Effector memory CD4-positive, alpha-beta T cell (primary cell): ENCODE measurements around the gene KRT7.

Experiments
- DNase-seq, 3 donors: peaks; one replicate each; pipeline ENCODE4 v3.0.0-alpha.2; 2020
- H3K27ac ChIP-seq: 2 replicates; pipeline ENCODE4 v1.7.0; 2013; ENCODE audit warnings: mild to moderate bottlenecking, low read length, moderate library complexity; ENCODE audit not compliant: insufficient read depth, poor library complexity, severe bottlenecking
- H3K27me3 ChIP-seq: replicated peaks from 2 replicates; pipeline ENCODE4 v1.7.0; 2013; ENCODE audit warnings: mild to moderate bottlenecking, low read length; ENCODE audit not compliant: insufficient read depth, control insufficient read depth, poor library complexity, severe bottlenecking
- H3K36me3 ChIP-seq: 2 replicates; pipeline ENCODE4 v1.7.0; 2013; ENCODE audit warnings: mild to moderate bottlenecking, low read length, moderate library complexity; ENCODE audit not compliant: control insufficient read depth, insufficient read depth
- H3K4me1 ChIP-seq: 2 replicates; pipeline ENCODE4 v1.7.0; 2013; ENCODE audit warnings: low read length, mild to moderate bottlenecking; ENCODE audit not compliant: control insufficient read depth, insufficient read depth, poor library complexity, severe bottlenecking
- H3K4me3 ChIP-seq: 2 replicates; pipeline ENCODE4 v1.7.0; 2013; ENCODE audit warnings: low read length, low read depth, mild to moderate bottlenecking; ENCODE audit not compliant: insufficient read depth, poor library complexity, severe bottlenecking
- H3K9me3 ChIP-seq: 2 replicates; pipeline ENCODE4 v1.7.0; 2013; ENCODE audit warnings: mild to moderate bottlenecking, low read length, moderate library complexity; ENCODE audit not compliant: control insufficient read depth

KRT7 gene

DNA sequence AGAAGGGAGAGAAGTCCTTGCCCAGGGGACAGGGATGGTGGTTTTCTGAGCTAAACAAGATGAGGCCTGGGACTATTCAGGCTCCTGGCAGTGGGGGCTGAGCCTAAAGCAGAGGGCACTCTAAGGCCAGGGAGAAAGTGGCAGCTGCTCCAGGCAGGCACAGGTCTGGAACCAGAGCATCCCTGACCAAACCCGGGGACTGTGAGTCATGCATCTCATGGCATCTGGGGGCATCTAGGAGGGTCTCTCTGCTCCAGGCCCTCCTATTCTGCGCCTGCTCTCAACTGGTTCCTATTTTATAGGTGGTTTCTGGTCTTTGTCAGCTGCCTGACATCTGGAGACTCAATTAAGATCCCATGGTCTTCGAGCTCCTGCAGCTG, 11.6 kb downstream of the KRT7 start:
- H3K9me3 ChIP-seq: no peaks in the 10 kb centered on the region
- no peak for DNase-seq
- no peaks in the 10 kb centered on the region for H3K36me3 ChIP-seq
- H3K27me3 ChIP-seq: no peaks in the 10 kb centered on the region
- H3K4me1 ChIP-seq: peaks cover 14% of the 10 kb centered on the region
- H3K4me3 ChIP-seq: no peak overlapping the region
- H3K27ac ChIP-seq: peak overlapping the region; percentile 49

DNA sequence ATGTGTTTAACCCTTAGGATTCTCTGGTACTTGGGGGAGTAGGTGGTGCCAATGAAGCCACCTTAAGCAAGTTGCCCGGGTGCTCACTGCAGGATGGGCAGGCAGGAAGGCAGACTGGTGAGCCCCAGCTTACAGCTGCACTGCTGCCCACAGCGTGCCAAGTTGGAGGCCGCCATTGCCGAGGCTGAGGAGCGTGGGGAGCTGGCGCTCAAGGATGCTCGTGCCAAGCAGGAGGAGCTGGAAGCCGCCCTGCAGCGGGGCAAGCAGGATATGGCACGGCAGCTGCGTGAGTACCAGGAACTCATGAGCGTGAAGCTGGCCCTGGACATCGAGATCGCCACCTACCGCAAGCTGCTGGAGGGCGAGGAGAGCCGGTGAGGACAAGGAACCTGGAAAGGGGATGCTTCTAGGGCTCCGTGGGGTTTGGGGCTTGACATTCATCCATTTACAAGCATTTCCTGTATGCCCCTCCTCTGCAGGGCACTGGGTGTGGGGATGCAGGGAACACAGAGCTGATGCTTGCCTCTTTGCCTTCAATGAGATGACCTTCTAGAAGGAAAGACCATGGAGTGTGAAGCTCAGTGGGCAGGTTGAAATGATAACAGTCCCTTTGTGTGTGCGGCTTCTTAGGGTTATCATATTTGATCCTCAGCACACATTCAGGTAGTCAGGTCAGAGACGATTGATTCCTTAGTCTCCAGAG, 12.4 kb downstream of the KRT7 start:
- Histone ChIP-seq H3K4me3 (no peak overlapping the region), H3K36me3 (no peaks in the 10 kb centered on the region), H3K4me1 (peaks cover 14% of the 10 kb centered on the region), H3K27ac (no peak overlapping the region), H3K27me3 (no peaks in the 10 kb centered on the region), H3K9me3 (no peaks in the 10 kb centered on the region)
- no peak for DNase-seq

GRCh38 chr12:52245962-52246569, 13.0 kb downstream of the KRT7 start:
- Histone ChIP-seq H3K36me3 (no peaks in the 10 kb centered on the region), H3K27ac (no peak overlapping the region), H3K9me3 (no peaks in the 10 kb centered on the region), H3K4me3 (no peak overlapping the region), H3K4me1 (peaks cover 14% of the 10 kb centered on the region), H3K27me3 (no peaks in the 10 kb centered on the region)
- DNase-seq: no peak

DNA sequence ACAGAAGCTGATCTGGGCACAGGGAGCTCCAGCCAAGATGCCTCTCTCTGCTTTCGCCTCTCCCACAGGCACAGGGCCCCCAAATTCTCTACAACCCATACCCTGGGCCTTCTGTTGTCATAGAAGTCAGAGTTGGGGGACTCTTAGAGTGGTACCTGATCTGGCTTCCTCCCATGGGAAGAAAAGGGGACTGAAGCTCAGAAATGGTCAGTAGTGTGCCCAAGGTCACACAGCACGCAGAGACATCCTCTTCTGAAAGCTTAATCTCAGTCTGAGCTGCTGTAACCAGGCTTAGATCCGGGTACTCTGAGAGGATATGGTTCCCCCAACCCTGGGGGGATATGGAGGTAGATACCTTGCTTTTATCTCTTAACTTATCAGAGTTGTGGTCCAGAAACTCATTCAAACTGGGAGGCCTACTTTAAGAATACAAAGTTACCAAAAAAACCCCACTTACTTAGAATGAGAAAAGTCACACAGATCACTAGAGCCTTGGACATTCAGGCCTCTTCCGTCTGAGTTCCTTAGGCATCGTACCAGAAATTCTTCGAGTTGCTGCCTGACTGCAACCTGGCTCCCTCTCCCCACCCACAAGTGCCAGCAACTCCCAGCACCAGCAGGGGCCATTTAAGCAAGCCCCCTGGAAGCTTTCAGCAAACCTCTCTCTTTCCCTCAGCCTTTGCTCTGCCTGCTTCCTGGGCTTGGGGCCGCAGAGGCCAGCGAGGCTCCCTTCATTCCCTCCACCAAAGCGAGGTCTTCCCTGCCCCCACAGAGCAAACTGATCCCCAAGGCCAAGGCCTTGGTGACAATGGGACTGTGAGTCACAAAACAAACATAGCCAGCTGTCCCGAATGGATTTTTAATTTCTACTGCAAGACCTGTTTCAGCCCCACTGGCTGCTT, 13.9 kb downstream of the KRT7 start:
- Histone ChIP-seq H3K9me3 (no peaks in the 10 kb centered on the region), H3K36me3 (no peaks in the 10 kb centered on the region), H3K4me3 (no peak overlapping the region), H3K4me1 (peaks cover 14% of the 10 kb centered on the region), H3K27me3 (no peaks in the 10 kb centered on the region), H3K27ac (no peak overlapping the region)
- no peak for DNase-seq

GRCh38 chr12:52247622-52248540, 14.8 kb downstream of the KRT7 start:
- Histone ChIP-seq H3K4me3 (no peak overlapping the region), H3K36me3 (no peaks in the 10 kb centered on the region), H3K27ac (no peak overlapping the region), H3K27me3 (no peaks in the 10 kb centered on the region), H3K9me3 (no peaks in the 10 kb centered on the region), H3K4me1 (peaks cover 14% of the 10 kb centered on the region)
- DNase-seq: no peak

DNA sequence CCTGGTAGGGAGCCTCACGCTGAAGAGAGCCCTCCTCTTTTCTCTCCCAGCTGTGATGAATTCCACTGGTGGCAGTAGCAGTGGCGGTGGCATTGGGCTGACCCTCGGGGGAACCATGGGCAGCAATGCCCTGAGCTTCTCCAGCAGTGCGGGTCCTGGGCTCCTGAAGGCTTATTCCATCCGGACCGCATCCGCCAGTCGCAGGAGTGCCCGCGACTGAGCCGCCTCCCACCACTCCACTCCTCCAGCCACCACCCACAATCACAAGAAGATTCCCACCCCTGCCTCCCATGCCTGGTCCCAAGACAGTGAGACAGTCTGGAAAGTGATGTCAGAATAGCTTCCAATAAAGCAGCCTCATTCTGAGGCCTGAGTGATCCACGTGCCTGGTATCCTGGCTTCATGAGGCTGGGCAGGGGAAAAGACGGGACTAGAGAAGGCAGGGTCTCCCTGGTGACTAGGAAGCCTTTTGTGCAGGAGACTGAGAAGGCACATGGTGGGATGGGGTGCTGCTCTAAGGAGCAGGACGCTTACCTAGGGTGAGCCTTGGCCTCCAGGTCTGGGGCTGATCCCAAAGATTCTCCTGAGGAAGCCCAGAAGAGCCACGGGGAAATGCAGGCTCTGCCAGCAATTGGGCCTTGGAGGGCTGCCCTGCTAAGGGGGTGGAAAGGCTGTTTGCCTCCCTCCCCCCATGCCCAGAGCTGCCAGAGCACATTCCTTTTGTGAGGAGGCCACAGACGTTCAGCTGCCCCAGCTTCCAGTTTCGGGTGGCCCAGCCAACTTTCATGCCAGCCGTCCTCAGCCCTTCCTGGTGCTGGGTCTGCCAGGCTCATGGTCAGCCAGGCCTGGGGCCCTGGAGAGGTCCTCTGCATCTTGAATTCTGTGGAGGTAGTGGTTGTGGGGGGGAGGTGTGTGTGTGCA, 15.8 kb downstream of the KRT7 start:
- H3K27me3 ChIP-seq: no peaks in the 10 kb centered on the region
- DNase-seq: no peak
- no peaks in the 10 kb centered on the region for H3K36me3 ChIP-seq
- H3K4me3 ChIP-seq: no peak overlapping the region
- no peak overlapping the region for H3K27ac ChIP-seq
- H3K9me3 ChIP-seq: no peaks in the 10 kb centered on the region
- peaks cover 8% of the 10 kb centered on the region for H3K4me1 ChIP-seq

DNA sequence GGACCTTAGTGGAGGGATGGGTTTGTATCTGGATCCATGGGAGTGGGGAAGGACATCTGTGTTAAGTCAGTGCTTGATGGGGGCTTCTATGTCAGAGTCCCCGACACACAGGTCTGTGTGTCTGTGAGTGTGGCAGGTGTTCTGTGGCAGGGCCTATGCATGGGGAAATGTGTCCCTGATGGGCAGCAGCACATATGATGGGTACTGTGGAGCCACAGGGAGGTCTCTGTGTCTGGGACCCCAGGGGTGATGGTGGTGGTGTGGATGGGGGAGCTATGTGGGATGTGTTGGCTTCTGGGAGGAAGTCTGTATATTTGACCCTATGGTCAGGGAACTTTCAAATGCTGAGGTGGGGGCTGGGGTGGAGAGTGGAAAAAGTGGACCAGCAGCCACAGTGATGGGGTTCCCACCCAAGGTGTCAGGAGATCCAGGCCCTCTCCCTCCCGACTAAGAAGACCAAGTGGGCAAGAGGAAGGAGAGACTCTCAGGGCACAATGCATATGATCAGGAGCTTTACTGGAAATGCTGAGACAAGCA, 16.5 kb downstream of the KRT7 start:
- no peaks in the 10 kb centered on the region for H3K36me3 ChIP-seq
- H3K9me3 ChIP-seq: no peaks in the 10 kb centered on the region
- no peak for DNase-seq
- H3K27me3 ChIP-seq: no peaks in the 10 kb centered on the region
- H3K4me3 ChIP-seq: no peak overlapping the region
- H3K4me1 ChIP-seq: peaks cover under 1% of the 10 kb centered on the region
- H3K27ac ChIP-seq: no peak overlapping the region

- H3K9me3 ChIP-seq: no peaks in the 10 kb centered on the region
- no peak for DNase-seq
- H3K4me3 ChIP-seq: no peak overlapping the region
- H3K4me1 ChIP-seq: no peaks in the 10 kb centered on the region
- no peaks in the 10 kb centered on the region for H3K27me3 ChIP-seq
- H3K36me3 ChIP-seq: no peaks in the 10 kb centered on the region
- no peak overlapping the region for H3K27ac ChIP-seq
These were observed 17.3 kb downstream of the KRT7 start for GRCh38 chr12:52250048-52250990.
